SK-N-MC (cell line): ENCODE measurements around the gene NFIL3.

ENCODE experiments used
- EZH2 ChIP-seq: fragments of 200-600 bp; sonication (generic); IDR thresholded peaks from one replicate; pipeline ENCODE4 v1.6.1; 2017; ENCODE audit warnings: antibody characterized with exemption
- FOXP2 ChIP-seq: optimal IDR thresholded peaks from 2 replicates; pipeline ENCODE3; 2011; ENCODE audit warnings: mild to moderate bottlenecking, moderate library complexity; ENCODE audit not compliant: insufficient read depth; ENCODE audit errors: extremely low read length, control extremely low read depth
- POLR2AphosphoS5 ChIP-seq: IDR thresholded peaks from 2 replicates; pipeline ENCODE4 v1.6.1; 2012; ENCODE audit warnings: mild to moderate bottlenecking, low read depth, low read length, borderline replicate concordance

DNA sequence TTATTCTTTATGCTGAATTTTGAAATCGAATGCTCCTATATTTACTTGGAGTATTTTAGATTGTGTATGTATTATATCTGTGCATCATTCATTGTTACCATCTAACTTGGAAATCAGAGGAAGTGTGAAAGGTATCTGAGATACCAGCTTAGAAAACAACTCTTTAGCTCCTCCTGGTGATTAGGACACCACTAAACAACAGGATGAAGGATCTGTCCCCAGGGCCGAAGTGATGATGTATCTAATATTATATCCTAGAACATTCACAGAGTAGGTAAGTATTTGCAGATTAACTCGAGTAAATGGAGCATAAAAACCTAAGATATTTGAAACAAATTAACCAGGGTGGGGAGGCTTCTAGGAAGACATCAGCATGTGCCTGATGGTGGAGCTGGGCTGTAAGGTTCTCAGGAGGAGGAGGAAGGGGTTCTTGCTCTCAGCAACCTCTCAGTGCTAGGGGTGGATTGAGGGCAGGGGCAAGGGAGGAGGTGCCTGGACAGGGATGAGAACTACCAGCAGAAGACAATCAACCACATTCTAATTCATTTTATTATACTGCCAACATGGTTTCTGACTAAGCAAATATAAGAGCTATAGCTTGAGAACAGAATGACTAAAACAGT, 2.6 kb upstream of the NFIL3 start:
- TF ChIP-seq POLR2AphosphoS5: no peak
- TF ChIP-seq EZH2: no peak
- no peak for TF ChIP-seq FOXP2
